Measurements from ENCODE around the gene PCDHB3.
"Not testable (repeated sequence)": the region's sequence is repeated elsewhere in the genome, so short reads cannot be mapped to it uniquely, and the experiment has no call there.

PCDHB3 gene

GRCh38 chr5:141100243-141100805, at the start of gene PCDHB3:
PCDHB3 (plus strand) TSS chr5:141100473; CDS start chr5:141100650, 177 bp downstream.
- no peak for FAIRE-seq

- no peak for FAIRE-seq
Measured at GRCh38 chr5:141050622-141051520, 49.4 kb upstream of the PCDHB3 start, which contains the start of gene PCDHB1. PCDHB1 (plus strand) TSS chr5:141051374; CDS start chr5:141051471, 97 bp downstream.

GRCh38 chr5:141051521-141051866, 48.8 kb upstream of the PCDHB3 start:
- no peak for FAIRE-seq

- no peak for FAIRE-seq
Measured at GRCh38 chr5:141077826-141078225, 22.4 kb upstream of the PCDHB3 start.

GRCh38 chr5:141082228-141082627, 18.0 kb upstream of the PCDHB3 start:
- no peak for FAIRE-seq

- no peak for FAIRE-seq
Measured at GRCh38 chr5:141084487-141084989, 15.7 kb upstream of the PCDHB3 start.

- FAIRE-seq = no peak
Measured at GRCh38 chr5:141094481-141095262, 5.6 kb upstream of the PCDHB3 start, which contains the start of gene PCDHB2. PCDHB2 (plus strand) TSS chr5:141094615; CDS start chr5:141094791, 176 bp downstream.

- no peak for FAIRE-seq
Measured at GRCh38 chr5:141095263-141095641, 5.0 kb upstream of the PCDHB3 start.

GRCh38 chr5:141096181-141096580, 4.1 kb upstream of the PCDHB3 start:
- FAIRE-seq = not testable (repeated sequence)

GRCh38 chr5:141096586-141096985, 3.7 kb upstream of the PCDHB3 start:
- not testable (repeated sequence) for FAIRE-seq

- no peak for FAIRE-seq
Measured at GRCh38 chr5:141101059-141101458, 786 bp downstream of the PCDHB3 start.

GRCh38 chr5:141102070-141102469, 1.8 kb downstream of the PCDHB3 start:
- not testable (repeated sequence) for FAIRE-seq

- not testable (repeated sequence) for FAIRE-seq
Measured at GRCh38 chr5:141102471-141102870, 2.2 kb downstream of the PCDHB3 start.

GRCh38 chr5:141105350-141105749, 5.1 kb downstream of the PCDHB3 start:
- FAIRE-seq = no peak

- FAIRE-seq = no peak
Measured at GRCh38 chr5:141119250-141119649, 19.0 kb downstream of the PCDHB3 start.

- FAIRE-seq = no peak
Measured at GRCh38 chr5:141121563-141121962, 21.3 kb downstream of the PCDHB3 start, which contains the start of gene PCDHB4. PCDHB4 (plus strand) TSS chr5:141121818; CDS start chr5:141121999, 181 bp downstream.

- FAIRE-seq = no peak
Measured at GRCh38 chr5:141121985-141122384, 21.7 kb downstream of the PCDHB3 start.

GRCh38 chr5:141123396-141124135, 23.3 kb downstream of the PCDHB3 start:
- FAIRE-seq = not testable (repeated sequence)

- no peak for FAIRE-seq
Measured at GRCh38 chr5:141127305-141127704, 27.0 kb downstream of the PCDHB3 start.

GRCh38 chr5:141135030-141135717, 34.9 kb downstream of the PCDHB3 start, which contains the start of gene PCDHB5:
PCDHB5 (plus strand) TSS chr5:141135206; CDS start chr5:141135435, 229 bp downstream.
- no peak for FAIRE-seq

- FAIRE-seq = no peak
Measured at GRCh38 chr5:141135718-141136266, 35.5 kb downstream of the PCDHB3 start.

Data from endometrium (tissue), 2 donors.